ENCODE measurements around the gene TMEM231. TPM values are rescaled to one million over a fixed set of nuclear protein-coding genes. Genes with fewer than 3 reads are reported as not detected.

TMEM231 gene
- total and polyA plus RNA-seq, 2 of the 8 experiments (the other 6 are each of a cell fraction or from before 2014, with no cell fraction given) = 8.3 to 26.7 TPM

- Histone ChIP-seq H3K79me1 (ENCODE audit: low read depth, low read length) (no peaks in the 10 kb centered on the region), H2AK5ac (ENCODE audit: low read depth, low read length) (no peak overlapping the region), H4K8ac (ENCODE audit: extremely low read depth, insufficient read depth, low read length) (no peak overlapping the region), H3K23ac (ENCODE audit: insufficient read length) (no peak overlapping the region), H4K91ac (replicated peaks; ENCODE audit: insufficient read length, low read length) (no peak overlapping the region), H3K18ac (ENCODE audit: extremely low read depth, low read length) (no peak overlapping the region), H3K9ac (replicated peaks in 1 of 4; ENCODE audit: extremely low read depth in 1 of 4, low read depth in 3 of 4, low read length in 3 of 4) (no peak overlapping the region), H3K4ac (replicated peaks; ENCODE audit: insufficient read length, low read depth, low read length) (no peak overlapping the region), H3K56ac (replicated peaks; ENCODE audit: insufficient read length, low read depth, low read length) (no peak overlapping the region), H2BK12ac (ENCODE audit: low read depth, low read length) (no peak overlapping the region), H3K4me3 (ENCODE audit: extremely low read depth in 1 of 4, insufficient read depth in 2 of 4, low read depth in 3 of 4, low read length in 4 of 4) (no peak overlapping the region), H3K4me1 (replicated peaks in 1 of 4; ENCODE audit: control insufficient read depth in 3 of 4, insufficient read depth in 4 of 4, low read length in 3 of 4) (peaks cover 0 to 5% (median 0%) of the 10 kb centered on the region in 4 experiments; a peak in 5 of 7 replicates), H4K20me1 (replicated peaks in 1 of 2; ENCODE audit: control insufficient read depth in 1 of 2, insufficient read depth in 2 of 2, low read length in 2 of 2) (peaks cover 0 to 1% of the 10 kb centered on the region in 2 experiments), H3K27ac (ENCODE audit: low read depth, low read length) (no peak overlapping the region), H3K36me3 (ENCODE audit: control insufficient read depth in 2 of 4, insufficient read depth in 4 of 4, low read length in 3 of 4) (no peaks in the 10 kb centered on the region), H2BK15ac (ENCODE audit: low read length) (no peak overlapping the region), H3K79me2 (ENCODE audit: control insufficient read depth in 1 of 2, insufficient read depth in 2 of 2, low read length in 2 of 2) (no peaks in the 10 kb centered on the region), H2BK20ac (ENCODE audit: low read length) (no peak overlapping the region), H2BK120ac (replicated peaks; ENCODE audit: low read depth, low read length) (no peak overlapping the region), H3K23me2 (ENCODE audit: low read depth, low read length) (no peaks in the 10 kb centered on the region), H4K5ac (ENCODE audit: insufficient read length, low read depth, low read length) (no peak overlapping the region), H3K27me3 (replicated peaks in 1 of 4; ENCODE audit: control insufficient read depth in 3 of 4, extremely low read depth in 1 of 4, insufficient read depth in 3 of 4, low read length in 3 of 4) (no peaks in the 10 kb centered on the region), H2AFZ (ENCODE audit: low read length) (no peak overlapping the region), H3K9me3 (ENCODE audit: insufficient read depth in 2 of 2, low read depth in 1 of 2, low read length in 1 of 2) (no peaks in the 10 kb centered on the region), H3K14ac (ENCODE audit: insufficient read length) (no peak overlapping the region), H2BK5ac (ENCODE audit: low read depth, low read length) (no peak overlapping the region), H3K4me2 (ENCODE audit: insufficient read depth in 1 of 2, low read depth in 2 of 2, low read length in 2 of 2) (no peak overlapping the region)
- ChIA-PET CTCF (ENCODE audit: partially characterized antibody) (interaction anchor here (0.8 to 12.7 kb wide), 5 partner anchors 26 to 144 kb away, joined by 3 to 158 read pairs (median 4); partner anchors contain the start of genes CHST6 and TMEM170A), POLR2A (ENCODE audit: partially characterized antibody) (interaction anchor here (0.6 kb wide), 1 partner anchor 459 kb away, joined by 3 read pairs; no protein-coding TSS in a partner anchor)
- no peak for FAIRE-seq
- WGBS, 2 experiments (ENCODE audit: extremely low coverage in 1 of 2, insufficient coverage in 1 of 2, insufficient read length in 1 of 2, insufficient replicate concordance in 2 of 2, low coverage in 1 of 2, low lambda C conversion rate in 2 of 2, missing lambda C conversion rate in 1 of 2) = 97% methylated on average over 7 of the region's 7 CpGs; no CpG with 5 or more reads in 1 of the 2 experiments
- no peak for DNase-seq (ENCODE audit: low read depth in 1 of 2, low spot score in 2 of 2)
- no peak for TF ChIP-seq NANOG (IDR thresholded peaks at IDR 0.05; ENCODE audit: insufficient read depth, low read depth, low read length, poor library complexity, severe bottlenecking)
- TF ChIP-seq CEBPB (IDR thresholded peaks at IDR 0.05; ENCODE audit: low read depth, low read length) = peak; percentile 51; the same call in 1 of the 2 replicates
These were observed 9.8 kb downstream of the TMEM231 start for GRCh38 chr16:75546293-75546692.
